HEK293 (cell line): ENCODE data around the gene NEK10.

Experiments
- CTCF ChIA-PET: fragments of 350-600 bp; formaldehyde crosslinking; extraction: SDS; loops from one replicate; lab custom pipeline; 2021; ENCODE audit warnings: antibody characterized with exemption; lab: Yijun Ruan, JAX
- POLR2A ChIA-PET: fragments of 300-600 bp; formaldehyde crosslinking; extraction: SDS; loops from one replicate; lab custom pipeline; 2020; ENCODE audit warnings: antibody characterized with exemption, inconsistent platforms; lab: Yijun Ruan, JAX
- H3K27ac ChIP-seq: fragments of 200-500 bp; sonication (Bioruptor generic); 2 replicates; pipeline ENCODE4 v1.5.1; 2014; ENCODE audit warnings: low read depth, low read length, control low read depth, inconsistent platforms; ENCODE audit errors: extremely low read depth
- H3K36me3 ChIP-seq, 2 experiments: fragments of 200-500 bp in 1 of 2; sonication (Bioruptor generic) in 1 of 2; 1 replicate in 1 of 2; 2 replicates in 1 of 2; pipeline ENCODE4 v1.5.1; 2014 to 2017; ENCODE audit warnings: inconsistent platforms in 2 of 2, low read length in 2 of 2; ENCODE audit not compliant: control insufficient read depth in 2 of 2, insufficient read depth in 1 of 2
- H3K4me1 ChIP-seq: fragments of 200-500 bp; sonication (Bioruptor generic); 2 replicates; pipeline ENCODE4 v1.5.1; 2014; ENCODE audit warnings: mild to moderate bottlenecking, low read length, inconsistent platforms; ENCODE audit not compliant: control insufficient read depth, insufficient read depth
- H3K4me3 ChIP-seq: 2 replicates; pipeline ENCODE4 v1.5.1; 2011; ENCODE audit warnings: low read depth, mild to moderate bottlenecking, control low read depth, low read length, moderate library complexity
- H3K9me3 ChIP-seq: fragments of 200-500 bp; sonication (Bioruptor generic); 2 replicates; pipeline ENCODE4 v1.5.1; 2014; ENCODE audit warnings: low read depth, low read length, inconsistent platforms; ENCODE audit not compliant: control insufficient read depth, insufficient read depth
- FEZF1 ChIP-seq: fragments of 450-650 bp; formaldehyde crosslinking; IDR thresholded peaks from 2 replicates; pipeline ENCODE4 v1.5.1; 2016; ENCODE audit warnings: missing biosample characterization, missing genetic modification characterization
- GLI2 ChIP-seq: fragments of 450-650 bp; formaldehyde crosslinking; IDR thresholded peaks from 2 replicates; pipeline ENCODE4; 2017; ENCODE audit warnings: missing biosample characterization, missing genetic modification characterization, low read depth, borderline replicate concordance
- MZF1 ChIP-seq: fragments of 450-650 bp; formaldehyde crosslinking; IDR thresholded peaks from 2 replicates; pipeline ENCODE4 v1.5.1; 2017; ENCODE audit warnings: missing biosample characterization, missing genetic modification characterization, borderline replicate concordance
- TCF7L2 ChIP-seq: IDR thresholded peaks from 2 replicates; pipeline ENCODE4 v1.6.1; 2011; ENCODE audit warnings: low read depth, mild to moderate bottlenecking, inconsistent platforms, low read length, moderate library complexity, borderline replicate concordance
- ZBTB21 ChIP-seq: fragments of 450-650 bp; formaldehyde crosslinking; IDR thresholded peaks from 2 replicates; pipeline ENCODE4 v1.5.1; 2017; ENCODE audit warnings: missing biosample characterization, missing genetic modification characterization
- ZBTB26 ChIP-seq: fragments of 450-650 bp; formaldehyde crosslinking; optimal IDR thresholded peaks from 2 replicates; pipeline ENCODE3; 2016; ENCODE audit warnings: missing biosample characterization, mild to moderate bottlenecking, missing genetic modification characterization
- ZNF121 ChIP-seq: fragments of 450-650 bp; formaldehyde crosslinking; IDR thresholded peaks from 2 replicates; pipeline ENCODE4 v1.5.1; 2016; ENCODE audit warnings: missing biosample characterization, missing genetic modification characterization
- ZNF140 ChIP-seq: fragments of 450-650 bp; formaldehyde crosslinking; IDR thresholded peaks from 2 replicates; pipeline ENCODE4 v1.5.1; 2016; ENCODE audit warnings: missing biosample characterization, missing genetic modification characterization
- ZNF155 ChIP-seq: fragments of 450-650 bp; formaldehyde crosslinking; IDR thresholded peaks from 2 replicates; pipeline ENCODE4 v1.5.1; 2016; ENCODE audit warnings: missing biosample characterization, missing genetic modification characterization
- ZNF24 ChIP-seq: fragments of 450-650 bp; formaldehyde crosslinking; IDR thresholded peaks from 2 replicates; pipeline ENCODE4 v1.5.1; 2016; ENCODE audit warnings: missing biosample characterization, missing genetic modification characterization
- ZNF248 ChIP-seq: fragments of 450-650 bp; formaldehyde crosslinking; IDR thresholded peaks from 2 replicates; pipeline ENCODE4 v1.5.1; 2017; ENCODE audit warnings: missing biosample characterization, missing genetic modification characterization
- ZNF335 ChIP-seq: fragments of 450-650 bp; formaldehyde crosslinking; conservative IDR thresholded peaks from 2 replicates; pipeline ENCODE4 v1.5.1; 2016; ENCODE audit warnings: missing biosample characterization, missing genetic modification characterization
- ZNF350 ChIP-seq: fragments of 450-650 bp; formaldehyde crosslinking; IDR thresholded peaks from 2 replicates; pipeline ENCODE4 v1.5.0; 2017; ENCODE audit warnings: missing biosample characterization, mild to moderate bottlenecking, missing genetic modification characterization
- ZNF48 ChIP-seq: fragments of 450-650 bp; formaldehyde crosslinking; IDR thresholded peaks from 2 replicates; pipeline ENCODE4 v1.5.1; 2016; ENCODE audit warnings: missing biosample characterization, missing genetic modification characterization
- ZNF488 ChIP-seq: fragments of 450-650 bp; formaldehyde crosslinking; IDR thresholded peaks from 2 replicates; pipeline ENCODE4 v1.5.1; 2016; ENCODE audit warnings: missing biosample characterization, missing genetic modification characterization
- ZNF510 ChIP-seq: fragments of 450-650 bp; formaldehyde crosslinking; IDR thresholded peaks from 2 replicates; pipeline ENCODE4 v1.5.1; 2018; ENCODE audit warnings: mild to moderate bottlenecking, missing genetic modification characterization, missing biosample characterization; ENCODE audit not compliant: insufficient replicate concordance
- ZNF514 ChIP-seq: fragments of 450-650 bp; formaldehyde crosslinking; IDR thresholded peaks from 2 replicates; pipeline ENCODE4 v1.5.1; 2016; ENCODE audit warnings: missing biosample characterization, missing genetic modification characterization
- ZNF548 ChIP-seq: fragments of 450-650 bp; formaldehyde crosslinking; IDR thresholded peaks from 2 replicates; pipeline ENCODE4 v1.5.1; 2016; ENCODE audit warnings: missing biosample characterization, missing genetic modification characterization
- ZNF639 ChIP-seq: fragments of 450-650 bp; formaldehyde crosslinking; IDR thresholded peaks from 2 replicates; pipeline ENCODE4 v1.5.1; 2016; ENCODE audit warnings: missing biosample characterization, missing genetic modification characterization
- TF ChIP-seq, protein P1 (sequence below): fragments of 450-650 bp; formaldehyde crosslinking; IDR thresholded peaks from 2 replicates; pipeline ENCODE4 v1.5.1; 2017; ENCODE audit warnings: missing biosample characterization, missing genetic modification characterization

NEK10 gene

GRCh38 chr3:27160146-27160545 is 209.0 kb downstream of the NEK10 start:
- TF ChIP-seq ZNF510 (no peak), ZNF548 (tag by site-specific recombination) (no peak), TCF7L2 (no peak)
- TF ChIP-seq, protein P1, sequence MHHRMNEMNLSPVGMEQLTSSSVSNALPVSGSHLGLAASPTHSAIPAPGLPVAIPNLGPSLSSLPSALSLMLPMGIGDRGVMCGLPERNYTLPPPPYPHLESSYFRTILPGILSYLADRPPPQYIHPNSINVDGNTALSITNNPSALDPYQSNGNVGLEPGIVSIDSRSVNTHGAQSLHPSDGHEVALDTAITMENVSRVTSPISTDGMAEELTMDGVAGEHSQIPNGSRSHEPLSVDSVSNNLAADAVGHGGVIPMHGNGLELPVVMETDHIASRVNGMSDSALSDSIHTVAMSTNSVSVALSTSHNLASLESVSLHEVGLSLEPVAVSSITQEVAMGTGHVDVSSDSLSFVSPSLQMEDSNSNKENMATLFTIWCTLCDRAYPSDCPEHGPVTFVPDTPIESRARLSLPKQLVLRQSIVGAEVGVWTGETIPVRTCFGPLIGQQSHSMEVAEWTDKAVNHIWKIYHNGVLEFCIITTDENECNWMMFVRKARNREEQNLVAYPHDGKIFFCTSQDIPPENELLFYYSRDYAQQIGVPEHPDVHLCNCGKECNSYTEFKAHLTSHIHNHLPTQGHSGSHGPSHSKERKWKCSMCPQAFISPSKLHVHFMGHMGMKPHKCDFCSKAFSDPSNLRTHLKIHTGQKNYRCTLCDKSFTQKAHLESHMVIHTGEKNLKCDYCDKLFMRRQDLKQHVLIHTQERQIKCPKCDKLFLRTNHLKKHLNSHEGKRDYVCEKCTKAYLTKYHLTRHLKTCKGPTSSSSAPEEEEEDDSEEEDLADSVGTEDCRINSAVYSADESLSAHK (tag by site-specific recombination) = no peak
- Histone ChIP-seq H3K9me3 (no peaks in the 10 kb centered on the region), H3K36me3 (no peaks in the 10 kb centered on the region), H3K27ac (no peak overlapping the region), H3K4me1 (no peaks in the 10 kb centered on the region), H3K4me3 (no peak overlapping the region)
- CTCF ChIA-PET = interaction anchor here (0.6 kb wide), 1 partner anchor 31 kb away, joined by 4 read pairs; no protein-coding TSS in a partner anchor
- POLR2A ChIA-PET = no interaction called here

GRCh38 chr3:27147215-27147614 is 222.0 kb downstream of the NEK10 start:
- POLR2A ChIA-PET = no interaction called here
- Histone ChIP-seq H3K9me3 (no peaks in the 10 kb centered on the region), H3K4me1 (no peaks in the 10 kb centered on the region)
- TF ChIP-seq ZNF514 (tag by site-specific recombination) = no peak
- no peak for TF ChIP-seq ZNF121 (tag by site-specific recombination)
- no peak for TF ChIP-seq ZNF488
- TF ChIP-seq ZBTB21 (tag by site-specific recombination) = no peak
- no peak for TF ChIP-seq ZNF639 (tag by site-specific recombination)
- TF ChIP-seq, all 188 proteins: peak for 0
- Histone ChIP-seq H3K27ac (no peak overlapping the region), H3K4me3 (no peak overlapping the region), H3K36me3 (no peaks in the 10 kb centered on the region)
- CTCF ChIA-PET = interaction anchor here (0.9 to 3.2 kb wide), 2 partner anchors 8 to 12 kb away, joined by 3 to 16 read pairs; no protein-coding TSS in a partner anchor

- Histone ChIP-seq H3K27ac (no peak overlapping the region), H3K9me3 (no peaks in the 10 kb centered on the region), H3K4me3 (no peak overlapping the region), H3K4me1 (no peaks in the 10 kb centered on the region), H3K36me3 (no peaks in the 10 kb centered on the region)
- TF ChIP-seq ZNF155 (tag by site-specific recombination) (no peak), ZNF140 (tag by site-specific recombination) (no peak), ZBTB26 (tag by site-specific recombination) (no peak), GLI2 (tag by site-specific recombination) (no peak), MZF1 (no peak), ZNF335 (no peak), ZNF48 (tag by site-specific recombination) (no peak), FEZF1 (tag by site-specific recombination) (no peak), ZNF350 (tag by site-specific recombination) (no peak), ZNF24 (tag by site-specific recombination) (no peak), ZNF248 (tag by site-specific recombination) (no peak)
- CTCF ChIA-PET = interaction anchor here (3.2 kb wide), 1 partner anchor 12 kb away, joined by 16 read pairs; no protein-coding TSS in a partner anchor
- POLR2A ChIA-PET = no interaction called here
Observed at GRCh38 chr3:27146786-27147185, 222.4 kb downstream of the NEK10 start.
